RWPE2 (cell line): ENCODE results near the gene ZNF329.

Source experiments
- ATAC-seq: fragments of 200-7000 bp; cut with Tn5 transposase; 3 replicates; pipeline ENCODE4 v1.9.1; 2021; ENCODE audit warnings: low read depth
- DNase-seq: peaks from one replicate; pipeline ENCODE4 v3.0.0-alpha.2; 2020; ENCODE audit warnings: low spot score
- H3K27ac ChIP-seq: fragments of 450-650 bp; 2 replicates; pipeline ENCODE4 v1.5.1; 2017; ENCODE audit warnings: mild to moderate bottlenecking; ENCODE audit not compliant: poor library complexity, severe bottlenecking
- H3K27me3 ChIP-seq: fragments of 250-450 bp; sonication (Bioruptor Pico); 2 replicates; pipeline ENCODE4 v1.5.1; 2021; ENCODE audit warnings: mild to moderate bottlenecking, moderate library complexity; ENCODE audit not compliant: insufficient read depth, poor library complexity, severe bottlenecking
- H3K36me3 ChIP-seq: fragments of 250-450 bp; sonication (Bioruptor Pico); 2 replicates; pipeline ENCODE4 v1.5.1; 2020; ENCODE audit warnings: low read depth, mild to moderate bottlenecking, moderate library complexity
- H3K4me1 ChIP-seq: fragments of 250-450 bp; sonication (Bioruptor Pico); 2 replicates; pipeline ENCODE4 v1.5.1; 2021; ENCODE audit warnings: mild to moderate bottlenecking, moderate library complexity; ENCODE audit not compliant: insufficient read depth, poor library complexity, severe bottlenecking
- H3K4me3 ChIP-seq: fragments of 250-450 bp; sonication (Bioruptor Pico); 2 replicates; pipeline ENCODE4 v1.5.1; 2021; ENCODE audit warnings: mild to moderate bottlenecking, moderate library complexity; ENCODE audit not compliant: severe bottlenecking
- H3K9me3 ChIP-seq: fragments of 250-450 bp; sonication (Bioruptor Pico); 2 replicates; pipeline ENCODE4 v1.5.1; 2021; ENCODE audit warnings: mild to moderate bottlenecking, moderate library complexity; ENCODE audit not compliant: severe bottlenecking
- CTCF ChIP-seq: fragments of 450-650 bp; IDR thresholded peaks from one replicate; pipeline ENCODE4 v1.5.1; 2017; ENCODE audit warnings: mild to moderate bottlenecking, moderate library complexity; ENCODE audit not compliant: poor library complexity, severe bottlenecking

ZNF329 gene

GRCh38 chr19:58079792-58080191 is 70.8 kb downstream of the ZNF329 start:
- TF ChIP-seq CTCF = no peak
- Histone ChIP-seq H3K9me3 (peaks cover 9% of the 10 kb centered on the region), H3K4me3 (no peak overlapping the region), H3K27ac (no peak overlapping the region), H3K27me3 (no peaks in the 10 kb centered on the region), H3K36me3 (no peaks in the 10 kb centered on the region), H3K4me1 (no peaks in the 10 kb centered on the region)
- DNase-seq = no peak
- no peak for ATAC-seq
